Tibial nerve (tissue), 4 donors: ENCODE results near the gene GPATCH2.
A peak's percentile ranks its signal among the peaks of the same experiment; 100 is the strongest.

ENCODE experiments used
- EP300 ChIP-seq, 2 donors: sonication (generic); formaldehyde crosslinking; IDR thresholded peaks; one replicate each; pipeline ENCODE4 v1.6.1; 2017; ENCODE audit warnings: antibody characterized with exemption in 2 of 2, mild to moderate bottlenecking in 1 of 2
- POLR2A ChIP-seq, 2 donors: fragments of 450-650 bp; IDR thresholded peaks; one replicate each; pipeline ENCODE4 v1.6.1; 2017; ENCODE audit warnings: antibody characterized with exemption in 2 of 2, mild to moderate bottlenecking in 2 of 2, moderate library complexity in 2 of 2
- TF ChIP-seq, protein P1 (sequence below), 5 experiments: fragments of 200-600 bp in 3 of 5; fragments of 450-650 bp in 2 of 5; sonication (generic) in 3 of 5; IDR thresholded peaks; one replicate each; pipeline ENCODE4 v1.5.1; 2016 to 2019; ENCODE audit warnings: antibody characterized with exemption in 5 of 5, mild to moderate bottlenecking in 3 of 5, moderate library complexity in 2 of 5

DNA sequence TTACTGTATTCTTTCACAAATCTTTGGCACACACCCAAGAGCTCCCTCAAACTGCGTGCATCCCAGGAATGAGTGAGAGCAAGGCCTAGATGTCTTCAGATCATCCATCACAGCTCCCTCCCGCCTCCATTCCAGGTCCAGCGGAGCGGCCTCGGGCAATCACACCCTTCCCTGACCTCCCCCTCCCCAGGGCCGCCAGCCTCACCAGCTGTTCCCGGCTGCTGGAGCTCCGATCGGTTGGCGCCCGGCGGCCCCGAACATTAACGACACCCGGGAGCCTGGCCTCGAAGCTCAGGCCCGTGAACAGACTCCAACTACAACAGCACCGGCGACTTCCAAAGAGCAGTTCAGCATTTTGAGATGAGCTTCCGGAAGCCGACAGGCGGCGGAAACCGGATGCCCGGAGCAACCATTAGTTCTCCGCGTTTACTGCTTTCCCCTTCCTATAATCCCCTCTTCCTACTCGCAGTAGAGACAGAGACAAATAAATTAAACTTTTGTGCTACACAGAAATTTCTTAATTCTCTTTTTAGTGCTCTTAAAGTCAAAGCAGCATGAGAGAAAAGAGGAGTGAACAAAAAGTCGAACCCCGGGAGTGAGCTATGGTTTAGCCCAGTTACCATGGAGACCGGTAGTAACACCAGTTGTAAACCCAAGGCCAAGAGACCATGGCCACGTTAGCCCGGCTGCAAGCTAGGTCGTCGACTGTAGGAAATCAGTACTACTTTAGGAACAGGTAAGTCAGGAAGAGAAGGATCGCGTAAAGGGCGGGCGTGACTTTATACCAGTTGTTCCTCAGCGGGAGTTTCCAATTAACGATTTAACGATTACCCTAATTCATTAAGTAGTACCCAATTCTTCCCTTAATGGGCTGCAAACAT lies at the start of gene GPATCH2, which contains the start of gene SPATA17:
- TF ChIP-seq POLR2A (IDR thresholded peaks at IDR 0.05) (no peak), EP300 (IDR thresholded peaks at IDR 0.05) (peak in 1 of 2 donors; percentile 74)
- TF ChIP-seq, protein P1, sequence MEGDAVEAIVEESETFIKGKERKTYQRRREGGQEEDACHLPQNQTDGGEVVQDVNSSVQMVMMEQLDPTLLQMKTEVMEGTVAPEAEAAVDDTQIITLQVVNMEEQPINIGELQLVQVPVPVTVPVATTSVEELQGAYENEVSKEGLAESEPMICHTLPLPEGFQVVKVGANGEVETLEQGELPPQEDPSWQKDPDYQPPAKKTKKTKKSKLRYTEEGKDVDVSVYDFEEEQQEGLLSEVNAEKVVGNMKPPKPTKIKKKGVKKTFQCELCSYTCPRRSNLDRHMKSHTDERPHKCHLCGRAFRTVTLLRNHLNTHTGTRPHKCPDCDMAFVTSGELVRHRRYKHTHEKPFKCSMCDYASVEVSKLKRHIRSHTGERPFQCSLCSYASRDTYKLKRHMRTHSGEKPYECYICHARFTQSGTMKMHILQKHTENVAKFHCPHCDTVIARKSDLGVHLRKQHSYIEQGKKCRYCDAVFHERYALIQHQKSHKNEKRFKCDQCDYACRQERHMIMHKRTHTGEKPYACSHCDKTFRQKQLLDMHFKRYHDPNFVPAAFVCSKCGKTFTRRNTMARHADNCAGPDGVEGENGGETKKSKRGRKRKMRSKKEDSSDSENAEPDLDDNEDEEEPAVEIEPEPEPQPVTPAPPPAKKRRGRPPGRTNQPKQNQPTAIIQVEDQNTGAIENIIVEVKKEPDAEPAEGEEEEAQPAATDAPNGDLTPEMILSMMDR (IDR thresholded peaks at IDR 0.05): peak; percentile 23 to 69 (median 32)
